ENCODE results near the gene TAF3.

Gene TAF3

GRCh38 chr10:8035641-8036470, 217.6 kb downstream of the TAF3 start:
- DNase-seq = no peak

- DNase-seq = no peak
These were observed 218.3 kb downstream of the TAF3 start for GRCh38 chr10:8036506-8037198.

GRCh38 chr10:8037199-8037801, 219.0 kb downstream of the TAF3 start:
- DNase-seq = no peak

GRCh38 chr10:8037941-8038894, 219.9 kb downstream of the TAF3 start:
- DNase-seq = no peak

- no peak for DNase-seq
These were observed 221.1 kb downstream of the TAF3 start for GRCh38 chr10:8039321-8039881.

- no peak for DNase-seq
These were observed 222.3 kb downstream of the TAF3 start for GRCh38 chr10:8040651-8041050.

- no peak for DNase-seq
These were observed 223.1 kb downstream of the TAF3 start for GRCh38 chr10:8041284-8041991.

- no peak for DNase-seq
These were observed 223.9 kb downstream of the TAF3 start for GRCh38 chr10:8041992-8042720.

GRCh38 chr10:8042721-8043568, 224.6 kb downstream of the TAF3 start:
- DNase-seq = no peak

GRCh38 chr10:8043569-8044306, 225.4 kb downstream of the TAF3 start:
- DNase-seq = no peak

GRCh38 chr10:8044331-8044907, 226.1 kb downstream of the TAF3 start:
- no peak for DNase-seq

- DNase-seq = no peak
These were observed 226.8 kb downstream of the TAF3 start for GRCh38 chr10:8044908-8045725.

GRCh38 chr10:8045726-8046494, 227.6 kb downstream of the TAF3 start:
- no peak for DNase-seq

GRCh38 chr10:8047452-8048280, 229.4 kb downstream of the TAF3 start:
- DNase-seq = no peak

- no peak for DNase-seq
These were observed 230.1 kb downstream of the TAF3 start for GRCh38 chr10:8048281-8049008.
